Measurements from ENCODE around the gene PPCDC.

PPCDC gene

GRCh38 chr15:75048394-75048793 is 25.0 kb downstream of the PPCDC start:
- DNase-seq: no peak

GRCh38 chr15:75049392-75049791 is 26.0 kb downstream of the PPCDC start:
- DNase-seq: peak; percentile 61

GRCh38 chr15:75050283-75050682 is 26.9 kb downstream of the PPCDC start:
- no peak for DNase-seq

- peak; percentile 22 for DNase-seq
Measured at GRCh38 chr15:75051191-75051608, 27.8 kb downstream of the PPCDC start.

GRCh38 chr15:75051711-75052110 is 28.3 kb downstream of the PPCDC start:
- no peak for DNase-seq

- no peak for DNase-seq
Measured at GRCh38 chr15:75052972-75053747, 29.8 kb downstream of the PPCDC start.

- no peak for DNase-seq
Measured at GRCh38 chr15:75053748-75054125, 30.3 kb downstream of the PPCDC start.

GRCh38 chr15:75054172-75054897 is 30.9 kb downstream of the PPCDC start:
- DNase-seq: no peak

GRCh38 chr15:75056036-75056435 is 32.6 kb downstream of the PPCDC start:
- no peak for DNase-seq

GRCh38 chr15:75058127-75058905 is 34.9 kb downstream of the PPCDC start:
- no peak for DNase-seq

- no peak for DNase-seq
Measured at GRCh38 chr15:75059607-75060006, 36.2 kb downstream of the PPCDC start.

GRCh38 chr15:75061272-75061671 is 37.9 kb downstream of the PPCDC start:
- DNase-seq: no peak

GRCh38 chr15:75062706-75063105 is 39.3 kb downstream of the PPCDC start:
- no peak for DNase-seq

GRCh38 chr15:75063338-75063737 is 39.9 kb downstream of the PPCDC start:
- DNase-seq: no peak

- no peak for DNase-seq
Measured at GRCh38 chr15:75063889-75064288, 40.5 kb downstream of the PPCDC start.

- DNase-seq: no peak
Measured at GRCh38 chr15:75064846-75065245, 41.5 kb downstream of the PPCDC start.

- peak; percentile 61 for DNase-seq
Measured at GRCh38 chr15:75065467-75065850, 42.1 kb downstream of the PPCDC start.

GRCh38 chr15:75065851-75066509 is 42.6 kb downstream of the PPCDC start:
- DNase-seq: no peak

GRCh38 chr15:75067123-75067830 is 43.9 kb downstream of the PPCDC start:
- DNase-seq: no peak

GRCh38 chr15:75068748-75069147 is 45.4 kb downstream of the PPCDC start:
- no peak for DNase-seq

- DNase-seq: no peak
Measured at GRCh38 chr15:75069301-75069925, 46.0 kb downstream of the PPCDC start.

GRCh38 chr15:75070674-75071073 is 47.3 kb downstream of the PPCDC start:
- no peak for DNase-seq

Data from NCI-H345 (cell line).